Measurements from ENCODE around the gene TEAD1. TPM values are rescaled to one million over a fixed set of nuclear protein-coding genes. Genes with fewer than 3 reads are reported as not detected.

Gene TEAD1
- polyA plus RNA-seq, 3 donors = 81.0 to 97.4 (median 96.6) TPM

DNA sequence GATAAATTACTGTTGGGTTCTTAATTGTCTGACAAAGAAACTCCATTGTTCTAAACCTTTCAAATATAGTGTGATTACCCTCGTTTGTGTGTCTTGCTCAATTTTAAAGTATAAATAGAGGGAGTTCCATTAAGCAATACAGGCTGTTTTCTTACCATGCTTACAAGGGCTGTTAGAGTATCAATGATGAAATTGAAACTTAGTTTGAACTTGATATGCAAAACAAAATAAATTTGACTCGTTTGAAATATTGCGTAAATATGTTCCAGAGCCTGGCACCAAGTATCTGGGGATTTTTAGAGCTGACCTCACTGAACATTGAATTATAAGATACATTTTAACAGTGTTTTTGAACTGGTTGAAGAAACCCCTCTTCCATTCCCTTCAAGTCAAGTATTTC, 31.7 kb downstream of the TEAD1 start:
- no peak for DNase-seq

DNA sequence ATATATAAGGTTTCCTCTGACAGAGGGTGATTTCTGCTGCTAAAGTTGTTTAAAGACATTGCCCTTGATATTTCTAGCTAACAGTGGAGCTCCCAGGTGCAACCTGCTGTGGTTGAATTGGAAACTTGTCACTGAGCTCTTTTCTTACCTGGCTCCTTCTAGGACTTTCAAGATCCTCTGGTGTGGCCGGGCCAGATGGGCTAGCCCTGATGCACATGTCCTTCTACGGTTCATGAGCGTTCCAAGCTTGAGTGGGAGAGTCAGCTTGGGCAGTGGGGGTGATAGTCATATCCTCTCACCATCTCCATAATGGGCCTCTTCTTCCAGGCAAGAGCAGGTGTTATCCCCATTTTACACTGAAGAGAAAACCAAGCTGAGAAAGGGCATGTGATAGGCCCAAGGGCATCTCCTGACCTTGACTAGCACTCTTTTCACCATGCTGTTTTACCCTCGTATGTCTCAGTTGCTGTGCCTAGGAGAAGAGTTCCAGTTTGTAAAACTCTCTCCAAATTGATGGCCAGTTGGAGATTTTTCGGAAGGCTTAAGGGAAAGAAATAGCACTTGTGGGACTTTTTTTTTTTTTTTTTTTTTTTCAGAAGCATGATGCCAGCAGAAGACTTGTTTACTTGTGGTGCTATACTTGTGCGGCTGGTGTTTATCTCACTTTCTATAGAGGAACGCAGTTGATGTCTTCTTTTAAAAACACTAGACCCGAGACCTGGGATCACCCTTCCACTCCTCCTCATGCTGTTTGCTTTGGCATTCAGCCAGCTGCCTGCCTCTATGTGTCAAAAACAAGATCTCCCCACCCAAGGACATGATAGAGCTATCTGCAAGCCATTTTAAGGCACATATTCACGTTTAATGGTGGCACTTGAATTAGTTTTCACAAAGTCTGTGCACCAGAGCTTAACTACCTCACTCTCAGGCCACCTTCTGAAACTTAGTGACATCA, 32.6 kb downstream of the TEAD1 start:
- no peak for DNase-seq

DNA sequence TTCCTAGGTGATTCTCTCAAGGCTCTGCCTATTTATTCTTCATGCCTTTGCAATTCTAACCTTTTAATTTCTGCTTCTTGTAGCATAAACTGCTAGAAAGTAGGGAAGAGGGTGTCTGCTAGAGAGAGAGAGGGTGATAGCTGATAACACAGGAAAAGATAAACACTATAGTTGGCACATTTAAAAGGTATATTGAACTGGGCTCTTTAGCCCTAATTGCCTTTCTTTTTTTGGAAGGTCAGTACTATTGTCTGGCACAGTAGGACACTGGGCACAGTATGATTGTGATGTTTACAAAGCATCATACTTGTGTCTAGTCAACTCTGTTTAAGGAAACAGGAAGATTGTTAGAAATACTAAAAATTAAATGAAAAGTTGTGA, 33.3 kb downstream of the TEAD1 start:
- no peak for DNase-seq

DNA sequence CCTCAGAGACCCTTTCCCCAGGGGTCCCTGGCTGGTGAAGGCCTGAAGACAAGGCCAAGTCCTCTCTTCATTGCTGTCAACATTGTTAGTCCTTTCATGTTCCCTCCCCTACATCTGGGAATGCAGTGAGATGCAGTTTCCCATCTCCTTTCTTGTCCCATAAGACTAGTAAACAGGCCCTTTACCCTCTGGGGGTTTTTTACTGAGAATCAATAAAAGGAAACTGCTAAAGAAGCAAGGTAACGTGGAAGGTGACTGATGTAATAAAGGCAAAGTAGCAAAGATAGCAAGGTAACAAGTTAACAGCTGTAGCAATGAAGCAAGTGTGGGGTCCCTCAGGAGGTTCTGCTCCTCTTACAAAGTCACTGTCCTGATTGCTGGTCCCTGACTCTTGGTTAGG, 37.3 kb downstream of the TEAD1 start:
- no peak for DNase-seq

DNA sequence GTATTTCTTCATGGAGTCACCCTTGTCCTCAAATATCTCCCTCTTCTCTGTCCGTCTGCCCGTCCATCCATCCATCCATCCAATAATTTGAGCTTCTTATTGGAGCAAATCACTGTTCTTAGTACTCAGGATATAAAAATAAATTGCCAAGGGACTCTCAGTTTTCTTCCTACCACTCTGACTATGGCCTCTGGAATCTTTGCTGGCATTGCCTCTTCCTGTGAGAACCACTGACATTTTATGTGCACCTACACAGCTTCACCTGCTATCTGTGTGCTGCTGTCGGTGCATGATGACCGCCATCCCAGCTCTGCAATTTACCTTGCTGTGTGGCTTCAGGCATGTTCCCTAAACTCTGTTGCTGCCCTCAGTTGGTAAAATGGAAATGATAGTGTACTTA, 37.9 kb downstream of the TEAD1 start:
- DNase-seq = no peak

DNA sequence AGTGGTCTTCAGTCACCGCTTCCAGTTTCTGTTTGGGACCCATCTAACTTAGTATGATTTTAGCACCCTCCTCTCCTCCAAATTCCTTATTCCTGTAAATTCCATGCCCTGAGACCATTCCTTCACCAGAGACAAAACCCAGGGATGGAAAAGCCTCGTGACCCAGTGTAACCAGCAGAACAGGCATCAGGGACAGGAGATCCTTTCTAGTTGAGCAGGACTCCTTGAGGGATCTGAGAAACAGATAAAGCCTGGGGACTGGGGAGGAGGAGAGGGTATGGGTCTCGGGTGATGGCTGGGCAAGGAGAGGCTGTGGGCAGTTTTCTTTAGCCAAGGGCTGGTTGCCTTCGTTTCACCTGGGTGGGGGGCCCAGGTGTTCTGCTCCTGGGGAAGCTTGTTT, 40.9 kb downstream of the TEAD1 start:
- no peak for DNase-seq

DNA sequence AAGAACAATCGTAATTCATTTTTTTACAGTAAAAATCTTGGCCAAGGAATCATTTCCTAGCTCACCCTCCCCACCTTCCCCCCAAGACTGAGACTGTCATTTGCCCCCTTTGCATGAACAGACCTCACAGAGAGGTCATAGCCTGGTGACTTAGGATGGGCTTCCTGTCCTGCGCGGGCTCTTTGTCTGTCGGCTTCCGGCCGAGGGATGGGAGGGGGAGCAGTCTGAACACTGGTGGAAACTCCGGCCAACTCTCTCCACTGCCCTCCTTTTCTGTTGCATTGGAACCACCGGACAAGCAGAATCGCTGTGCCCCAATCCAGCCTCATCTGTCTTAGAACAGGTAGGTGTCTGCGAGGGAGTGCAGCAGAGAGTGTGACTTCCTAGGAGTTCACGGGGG, 41.7 kb downstream of the TEAD1 start:
- no peak for DNase-seq

DNA sequence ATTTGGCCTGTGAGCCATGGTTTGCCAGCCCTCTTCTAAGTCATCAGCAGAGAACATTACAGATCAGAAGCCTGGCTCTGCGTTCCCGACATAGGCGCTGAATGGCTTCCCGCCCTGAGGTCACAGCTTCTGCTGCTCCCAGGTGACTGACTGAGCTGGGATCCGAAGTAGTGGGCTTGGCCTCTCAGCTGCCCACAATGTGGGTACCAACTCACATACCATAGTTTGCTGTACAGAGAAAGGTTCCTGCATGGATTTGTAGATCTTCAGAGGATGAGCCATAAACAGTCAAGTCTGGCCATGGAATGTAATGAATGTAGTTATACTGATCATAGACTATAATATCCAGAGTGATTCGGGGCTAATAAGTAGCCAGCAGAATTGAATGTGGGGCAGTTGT, 42.6 kb downstream of the TEAD1 start:
- no peak for DNase-seq

DNA sequence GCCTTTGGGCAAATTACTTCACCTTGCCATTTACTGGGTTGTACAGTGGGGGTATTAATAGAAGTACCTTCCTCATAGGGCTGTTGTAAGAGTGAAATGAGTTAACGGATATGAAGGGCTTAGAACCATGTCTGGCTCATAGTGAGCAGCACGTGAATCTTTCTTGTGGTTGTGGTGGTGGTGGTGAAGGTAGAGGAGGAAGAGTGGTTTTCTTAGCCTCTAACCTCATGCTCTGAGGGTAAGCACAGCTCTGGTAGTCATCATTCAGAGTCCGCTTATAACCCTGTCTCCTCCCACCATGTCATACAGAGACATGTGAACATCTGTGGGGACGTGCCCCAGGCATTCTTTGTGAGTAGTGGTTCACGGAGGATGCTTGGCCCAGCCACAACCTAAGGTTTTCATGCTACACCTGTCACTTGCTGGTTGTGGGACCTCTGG, 43.6 kb downstream of the TEAD1 start:
- DNase-seq = no peak

DNA sequence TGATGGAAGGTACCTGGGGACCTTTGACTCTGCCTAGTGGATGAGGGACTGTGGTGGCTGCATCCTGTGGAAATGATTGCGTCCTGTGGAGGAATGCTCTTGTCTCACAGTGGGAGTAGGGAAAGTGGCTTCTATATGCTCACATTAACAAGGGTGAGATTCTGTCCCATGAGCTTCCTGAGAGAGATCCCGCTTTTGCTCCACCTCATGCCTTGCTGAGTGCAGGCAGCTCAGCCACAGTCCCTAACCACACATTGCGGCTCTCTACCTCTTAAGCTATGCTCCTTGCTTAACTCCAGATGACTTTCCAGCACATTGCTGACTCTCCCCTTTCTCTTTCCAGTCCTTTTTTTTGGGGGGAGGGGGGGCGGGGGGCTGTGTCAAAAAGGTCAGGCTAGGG, 45.0 kb downstream of the TEAD1 start:
- DNase-seq = no peak

DNA sequence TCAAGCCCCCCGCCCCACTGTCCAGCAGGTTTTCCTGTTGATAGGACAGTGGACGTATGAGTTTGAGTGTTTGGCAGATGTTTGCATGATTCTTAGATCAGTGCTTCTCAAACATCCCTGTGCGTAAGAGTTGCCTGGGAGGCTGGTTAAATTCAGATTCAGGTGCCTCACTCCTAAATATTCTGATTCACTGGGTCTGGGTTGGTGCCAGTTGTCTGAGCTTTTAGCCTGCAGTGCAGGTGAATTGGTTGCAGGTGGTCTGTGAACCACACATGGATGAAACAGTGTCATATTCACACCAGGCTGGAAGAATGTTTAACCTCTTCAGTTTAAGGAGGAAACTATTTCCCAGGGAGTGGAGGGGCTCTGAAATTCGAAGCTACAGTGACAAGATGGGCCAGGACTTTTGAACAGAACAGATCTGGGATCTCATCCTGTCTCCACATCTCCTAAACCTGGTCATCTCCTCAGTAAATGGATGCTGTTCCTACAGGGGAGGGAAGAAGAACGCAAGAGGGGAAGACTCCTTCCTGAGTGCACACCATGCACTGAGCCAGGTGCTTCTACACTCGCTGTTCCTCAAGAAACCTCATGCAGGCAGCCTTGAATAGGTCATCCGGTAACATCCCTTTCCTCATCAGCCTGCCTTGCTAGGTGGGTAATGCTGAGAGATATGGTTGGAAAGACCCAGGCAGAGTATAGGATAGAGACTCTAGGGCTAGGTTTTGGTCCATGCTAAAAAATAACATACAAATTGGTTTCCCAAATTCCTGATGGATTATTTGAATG, 47.8 kb downstream of the TEAD1 start:
- DNase-seq = no peak

DNA sequence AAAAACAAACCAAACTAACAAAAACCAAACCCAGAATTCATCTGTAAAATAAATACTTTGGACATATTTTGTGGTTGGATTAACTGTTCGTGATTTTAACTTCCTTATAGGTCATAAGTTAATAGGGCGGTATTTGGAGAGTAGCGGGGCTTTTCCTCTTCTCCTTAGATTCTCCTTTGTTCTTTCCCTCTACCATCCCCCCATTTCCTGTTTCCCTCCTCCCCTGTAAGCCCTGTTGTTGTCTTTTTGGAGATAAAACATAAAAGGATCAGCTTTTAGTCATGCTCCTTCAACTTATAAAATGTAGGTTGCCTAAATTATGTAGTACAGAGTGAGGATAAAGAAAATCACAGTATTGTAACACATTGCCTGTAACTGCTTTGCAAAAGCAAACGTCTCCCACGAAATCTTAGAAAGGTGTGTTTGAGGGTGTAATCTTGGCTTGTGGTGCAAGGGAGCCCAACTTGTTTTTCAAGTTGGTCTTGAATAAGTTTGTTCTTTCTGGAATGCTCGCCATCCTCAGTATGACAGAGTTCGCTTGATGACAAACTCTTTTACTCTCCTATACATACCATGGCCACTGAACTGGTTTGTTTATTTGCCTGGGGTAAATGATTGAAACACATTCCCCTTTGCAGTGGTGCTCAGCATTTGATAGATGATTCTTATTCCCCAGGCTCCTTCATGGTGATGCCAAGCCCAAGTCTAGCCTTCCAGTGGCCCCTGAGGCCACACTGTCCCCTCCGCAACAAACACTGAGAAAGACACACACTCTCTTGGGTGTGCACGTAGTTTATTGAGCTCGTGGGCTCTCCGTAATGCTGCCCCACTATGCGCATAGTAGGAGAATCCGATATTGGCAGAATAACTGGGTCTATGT, 49.4 kb downstream of the TEAD1 start:
- peak; percentile 80 for DNase-seq

DNA sequence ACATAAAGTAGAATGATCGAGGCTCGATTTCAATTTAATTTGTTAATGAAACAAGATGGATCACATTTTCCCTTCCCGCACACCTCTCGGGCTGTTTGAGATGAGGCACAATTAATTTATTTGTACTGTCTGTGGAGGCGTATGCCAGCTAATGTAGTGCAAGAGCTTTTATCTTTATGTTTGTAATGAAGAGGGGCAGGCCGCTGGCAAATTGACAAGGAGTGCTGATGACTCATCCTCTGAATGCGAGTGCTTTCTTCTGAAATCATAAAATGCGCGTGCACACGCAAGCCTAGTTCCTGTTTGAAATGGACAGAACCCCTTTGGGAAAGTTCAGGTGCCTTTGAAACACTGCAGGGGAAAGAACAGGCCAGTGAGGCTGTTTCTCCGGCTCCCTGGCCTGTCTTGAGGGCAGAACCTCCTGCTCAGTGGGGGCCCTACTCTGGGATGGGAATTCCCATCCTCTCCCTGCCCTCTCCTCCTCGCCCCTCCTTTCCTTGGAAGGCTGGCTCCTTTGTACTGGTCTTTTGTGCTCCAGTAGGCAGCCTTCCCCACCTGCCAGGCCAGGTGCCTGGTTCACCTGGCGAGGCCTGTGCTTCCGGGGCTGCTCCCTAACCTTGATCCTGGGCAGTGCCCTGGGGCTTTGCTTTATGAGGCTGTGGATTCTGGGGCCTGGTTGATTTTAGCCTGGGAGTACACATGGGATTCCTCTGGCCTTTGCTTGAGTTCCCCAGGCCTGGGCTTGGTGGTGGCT, 50.3 kb downstream of the TEAD1 start:
- peak; percentile 56 for DNase-seq

DNA sequence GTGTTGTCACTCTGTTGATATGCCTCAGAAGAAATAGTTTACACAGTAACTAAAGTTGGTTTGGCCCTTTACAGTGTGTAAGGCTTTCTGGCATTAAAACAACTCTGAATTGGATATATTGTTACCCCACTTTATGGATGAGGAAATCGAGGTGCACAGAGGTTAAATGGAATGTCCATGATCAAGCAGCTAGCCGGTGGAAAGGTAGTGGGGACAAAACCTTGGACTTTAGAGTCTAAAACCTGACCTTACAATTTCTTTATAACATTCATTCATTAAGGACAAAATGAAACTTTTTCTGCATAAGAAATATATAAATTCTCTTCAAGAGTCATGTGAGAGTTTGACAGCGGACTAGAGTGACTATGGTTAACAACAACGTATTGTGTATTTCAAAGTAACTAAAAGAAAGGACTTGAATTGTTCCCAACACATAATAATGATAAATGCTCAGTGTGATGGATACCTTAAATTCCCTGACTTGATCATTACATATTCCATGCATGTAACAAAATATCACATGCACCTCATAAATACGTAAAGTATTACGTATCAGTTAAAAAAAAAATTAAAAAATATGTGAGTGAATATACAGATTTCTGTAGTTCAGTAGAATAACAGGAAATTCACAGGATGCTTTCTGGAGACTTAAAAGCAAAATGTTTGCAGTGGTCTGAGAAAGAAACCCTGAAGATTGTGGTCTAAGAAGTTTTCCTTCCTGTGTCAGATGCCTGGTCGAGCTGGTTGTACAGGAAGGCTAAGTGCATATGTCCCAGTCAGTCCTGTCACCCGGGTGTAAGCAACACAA, 51.0 kb downstream of the TEAD1 start:
- DNase-seq = no peak

DNA sequence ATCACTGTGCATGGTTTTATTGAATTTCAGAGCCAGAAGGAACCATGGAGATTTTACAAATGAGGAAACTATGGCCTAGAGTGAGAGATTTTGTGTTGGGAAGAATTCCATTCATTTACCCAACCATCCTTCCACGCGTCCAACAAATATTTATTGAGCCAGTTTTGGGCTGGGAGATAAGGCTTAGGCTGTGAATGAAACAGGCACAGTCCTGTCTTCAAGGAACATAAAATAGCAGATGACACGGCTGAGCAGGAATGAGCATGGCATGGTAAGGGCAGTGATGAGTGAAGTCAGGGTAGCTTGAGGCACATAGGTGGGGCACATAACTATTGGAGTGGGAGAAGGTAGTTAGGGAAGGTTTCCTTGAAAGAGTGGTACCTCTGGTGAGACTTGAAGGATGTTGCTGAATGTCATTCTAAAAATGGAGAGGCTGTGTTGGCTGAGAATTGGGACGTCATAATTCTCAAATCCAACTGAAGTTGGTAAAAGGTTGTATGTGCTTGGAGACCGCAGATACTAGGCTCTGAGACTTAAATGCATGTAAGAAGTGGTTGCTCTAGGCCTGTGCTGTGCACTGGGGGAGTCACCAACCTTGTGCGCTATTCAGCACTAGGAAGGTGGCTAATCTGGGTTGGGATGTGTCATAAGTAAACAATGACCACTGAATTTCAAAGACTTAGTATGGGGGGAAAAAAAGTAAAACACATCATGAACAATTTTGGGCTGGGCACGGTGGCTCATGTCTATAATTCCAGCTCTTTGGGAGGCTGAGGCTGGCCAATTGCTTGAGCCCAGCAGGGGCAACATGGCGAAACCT, 51.9 kb downstream of the TEAD1 start:
- no peak for DNase-seq

DNA sequence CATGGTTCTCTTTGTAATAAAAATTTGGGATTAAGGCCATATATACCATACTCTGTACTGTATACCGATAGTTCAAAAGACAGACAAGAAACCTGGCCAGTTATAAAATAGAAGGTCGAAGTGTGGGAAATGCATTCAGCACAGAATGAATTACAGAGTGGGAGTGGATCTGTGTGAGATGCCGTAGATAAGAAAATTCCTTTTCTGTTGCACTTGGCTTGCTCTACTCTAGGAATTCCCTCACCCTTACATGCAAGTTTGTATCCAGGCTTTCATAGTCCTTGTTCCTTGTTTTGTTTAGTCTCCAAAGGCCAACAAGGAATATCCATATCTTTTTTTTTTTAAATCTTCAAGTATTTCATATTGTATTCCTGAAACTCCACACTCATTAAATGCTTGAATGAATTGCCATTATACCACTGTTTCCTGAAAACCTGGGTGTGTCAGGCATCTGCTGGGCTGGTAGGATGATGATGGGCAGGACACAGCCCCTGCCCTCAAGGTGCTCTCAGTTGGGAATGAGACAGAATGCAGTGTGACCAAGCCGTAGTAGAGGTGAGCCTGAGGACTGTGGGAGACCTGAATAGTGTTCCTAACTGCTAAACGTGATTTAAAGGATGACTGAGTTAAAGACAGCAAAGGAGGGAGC, 53.5 kb downstream of the TEAD1 start:
- DNase-seq = peak; percentile 54

DNA sequence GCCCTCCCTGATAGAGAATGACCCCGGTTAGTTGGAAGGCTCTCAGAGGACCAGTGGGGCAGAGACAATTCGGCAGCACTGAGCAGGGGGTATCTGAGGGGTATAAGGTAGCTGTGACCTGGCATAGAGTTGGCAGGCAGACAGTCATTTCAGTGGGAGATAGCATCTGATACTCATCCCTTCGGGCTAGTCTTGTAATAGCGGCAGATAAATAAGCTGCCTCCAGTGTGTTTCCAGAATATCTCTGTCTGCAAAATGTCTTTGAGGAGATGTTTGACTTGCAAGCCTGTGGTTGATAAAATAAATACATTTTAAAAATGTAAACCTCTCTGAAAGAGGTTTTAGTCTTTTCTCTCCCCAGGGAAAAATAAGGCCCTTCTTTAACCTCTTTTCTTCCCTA, 54.2 kb downstream of the TEAD1 start:
- DNase-seq = no peak

DNA sequence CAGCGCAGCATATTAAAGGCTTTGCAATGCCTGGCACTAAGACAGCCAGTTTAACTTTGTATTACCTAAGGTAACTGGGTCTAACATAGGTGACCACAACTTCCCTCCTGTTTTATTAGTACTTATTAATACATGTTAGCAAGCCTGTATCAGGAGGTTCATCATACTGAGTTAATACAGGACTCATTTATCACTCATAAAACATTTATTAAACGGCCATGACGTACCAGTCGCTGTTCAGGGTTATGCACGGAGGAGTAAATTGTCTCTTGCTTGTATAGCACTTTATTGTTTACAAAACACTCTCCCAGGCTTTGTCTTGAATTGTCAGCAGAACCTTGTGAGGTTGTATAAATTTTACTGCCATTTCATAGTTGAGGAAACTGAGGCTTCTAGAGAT, 55.7 kb downstream of the TEAD1 start:
- DNase-seq = no peak

DNA sequence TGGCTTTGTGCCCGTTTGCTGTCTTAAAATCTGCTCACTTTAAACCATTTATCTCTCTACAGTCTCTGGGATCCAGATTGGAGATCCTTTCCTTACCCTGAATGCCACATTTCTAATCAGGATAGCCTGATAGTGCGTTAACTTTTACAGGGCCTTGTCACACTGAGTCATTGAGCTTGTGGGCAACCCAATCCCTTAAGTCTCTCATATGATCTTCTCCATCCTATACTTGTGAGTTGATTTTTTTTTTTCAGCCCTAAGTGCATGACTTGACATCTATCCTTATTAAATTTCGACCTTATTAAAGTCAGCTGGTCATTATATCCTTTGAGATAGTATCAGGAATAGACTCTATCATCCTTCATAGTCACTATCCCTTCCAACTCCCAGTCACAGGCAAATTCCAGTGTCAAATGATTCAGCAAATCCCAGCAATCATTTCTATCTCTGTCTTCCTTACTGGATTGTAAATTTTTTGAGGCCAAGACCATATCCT, 57.7 kb downstream of the TEAD1 start:
- no peak for DNase-seq
